Retinal pigment epithelial cell (primary cell): Measurements from ENCODE around the gene POU2F1.

Experiments used
- DNase-seq: peaks from one replicate; pipeline ENCODE4 v3.0.0-alpha.2; 2010; ENCODE audit warnings: low read depth
- H3K4me3 ChIP-seq: 2 replicates; pipeline ENCODE4 v1.5.1; 2011; ENCODE audit warnings: mild to moderate bottlenecking, low read length, control low read depth, moderate library complexity
- TF ChIP-seq, protein P1 (sequence below): conservative IDR thresholded peaks from 2 replicates; pipeline ENCODE4 v1.5.1; 2011; ENCODE audit warnings: low read depth, low read length, control low read depth, inconsistent platforms

POU2F1 gene

DNA sequence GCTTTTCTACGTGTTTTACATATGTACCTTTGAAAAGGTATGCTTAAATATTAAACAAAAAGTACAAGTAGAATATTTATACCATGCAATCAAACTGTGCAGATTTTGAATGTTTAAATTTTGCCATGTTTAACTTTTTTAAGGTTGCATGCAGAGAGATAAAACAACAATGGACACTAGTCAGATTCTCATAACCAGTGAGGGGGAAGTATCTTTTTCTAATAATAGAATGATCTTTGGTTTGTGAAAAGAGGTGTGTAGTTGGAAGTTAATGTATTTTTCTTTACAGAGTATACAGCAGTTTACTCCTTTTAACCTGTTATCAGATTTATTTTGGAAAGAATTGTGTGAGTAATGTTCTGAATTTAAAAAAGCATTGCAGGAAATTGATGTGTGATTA is 27.1 kb downstream of the POU2F1 start:
- no peak overlapping the region for H3K4me3 ChIP-seq
- DNase-seq, result no peak
- TF ChIP-seq, protein P1, sequence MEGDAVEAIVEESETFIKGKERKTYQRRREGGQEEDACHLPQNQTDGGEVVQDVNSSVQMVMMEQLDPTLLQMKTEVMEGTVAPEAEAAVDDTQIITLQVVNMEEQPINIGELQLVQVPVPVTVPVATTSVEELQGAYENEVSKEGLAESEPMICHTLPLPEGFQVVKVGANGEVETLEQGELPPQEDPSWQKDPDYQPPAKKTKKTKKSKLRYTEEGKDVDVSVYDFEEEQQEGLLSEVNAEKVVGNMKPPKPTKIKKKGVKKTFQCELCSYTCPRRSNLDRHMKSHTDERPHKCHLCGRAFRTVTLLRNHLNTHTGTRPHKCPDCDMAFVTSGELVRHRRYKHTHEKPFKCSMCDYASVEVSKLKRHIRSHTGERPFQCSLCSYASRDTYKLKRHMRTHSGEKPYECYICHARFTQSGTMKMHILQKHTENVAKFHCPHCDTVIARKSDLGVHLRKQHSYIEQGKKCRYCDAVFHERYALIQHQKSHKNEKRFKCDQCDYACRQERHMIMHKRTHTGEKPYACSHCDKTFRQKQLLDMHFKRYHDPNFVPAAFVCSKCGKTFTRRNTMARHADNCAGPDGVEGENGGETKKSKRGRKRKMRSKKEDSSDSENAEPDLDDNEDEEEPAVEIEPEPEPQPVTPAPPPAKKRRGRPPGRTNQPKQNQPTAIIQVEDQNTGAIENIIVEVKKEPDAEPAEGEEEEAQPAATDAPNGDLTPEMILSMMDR, result no peak

DNA sequence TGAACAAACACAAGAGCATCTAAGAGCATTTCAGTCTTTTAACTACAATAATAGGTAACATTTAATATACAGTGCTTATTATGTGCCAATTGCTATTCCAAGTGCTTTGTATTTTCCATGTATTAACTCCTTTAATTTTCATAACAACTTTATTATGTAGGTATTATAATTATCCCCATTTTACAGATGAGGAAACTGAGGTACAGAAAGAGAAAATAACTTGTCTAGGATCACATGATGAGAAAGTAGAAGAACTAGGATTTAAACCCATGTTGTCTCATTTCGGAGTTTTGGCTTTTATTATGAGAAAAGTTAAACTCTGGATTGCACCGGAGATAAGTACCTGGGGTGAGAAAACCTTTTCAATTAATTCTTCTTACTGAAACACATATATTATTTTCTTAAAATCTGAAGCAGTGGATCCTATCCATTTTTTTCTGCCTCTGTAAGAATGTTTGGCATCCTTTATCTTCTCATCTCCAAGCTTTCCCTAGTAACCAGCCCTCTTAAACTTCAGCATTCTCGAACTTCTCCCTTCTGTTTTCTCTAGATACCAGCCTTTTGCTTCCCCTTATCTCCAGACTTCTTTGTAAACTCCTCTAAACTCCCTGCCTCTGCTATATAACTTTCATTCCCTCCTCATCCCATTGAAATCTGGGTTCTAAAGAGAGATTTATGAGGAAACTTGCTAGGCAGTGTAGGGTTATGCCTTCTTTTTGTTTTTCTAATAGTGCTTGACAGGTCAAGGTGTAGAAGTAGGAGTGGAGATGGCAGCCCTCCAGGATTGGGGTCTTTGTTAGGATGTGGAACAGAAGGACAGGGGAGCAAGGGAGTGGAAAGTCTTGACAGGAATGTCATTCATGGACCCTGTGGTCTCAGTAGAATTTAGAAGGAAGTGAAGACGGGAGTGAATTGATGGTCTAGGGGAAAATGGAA is 28.3 kb downstream of the POU2F1 start:
- TF ChIP-seq, protein P1, result no peak
- no peak overlapping the region for H3K4me3 ChIP-seq
- no peak for DNase-seq

- H3K4me3 ChIP-seq, result no peak overlapping the region
- TF ChIP-seq, protein P1, result no peak
- no peak for DNase-seq
Measured at GRCh38 chr1:167249702-167250101, 29.0 kb downstream of the POU2F1 start.

DNA sequence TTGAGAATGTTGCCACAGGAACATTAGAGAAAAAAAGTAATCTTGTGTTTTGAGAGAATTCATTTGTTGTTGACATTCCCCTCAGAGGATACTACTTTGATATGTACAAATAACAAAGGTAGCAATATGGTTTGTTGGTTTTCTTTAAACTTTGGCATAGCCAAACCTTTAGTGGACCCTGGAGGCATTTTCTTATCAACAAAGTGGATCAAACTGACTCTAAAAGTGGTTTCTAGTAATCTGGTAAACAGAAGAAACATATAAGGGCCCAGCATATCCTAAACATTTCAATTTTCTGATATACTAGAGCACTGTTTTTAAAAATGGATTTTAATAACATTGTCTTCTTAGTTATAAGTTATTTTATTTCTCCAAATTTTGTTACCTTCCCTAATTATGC is 29.8 kb downstream of the POU2F1 start:
- no peak overlapping the region for H3K4me3 ChIP-seq
- TF ChIP-seq, protein P1, result no peak
- DNase-seq, result no peak

DNA sequence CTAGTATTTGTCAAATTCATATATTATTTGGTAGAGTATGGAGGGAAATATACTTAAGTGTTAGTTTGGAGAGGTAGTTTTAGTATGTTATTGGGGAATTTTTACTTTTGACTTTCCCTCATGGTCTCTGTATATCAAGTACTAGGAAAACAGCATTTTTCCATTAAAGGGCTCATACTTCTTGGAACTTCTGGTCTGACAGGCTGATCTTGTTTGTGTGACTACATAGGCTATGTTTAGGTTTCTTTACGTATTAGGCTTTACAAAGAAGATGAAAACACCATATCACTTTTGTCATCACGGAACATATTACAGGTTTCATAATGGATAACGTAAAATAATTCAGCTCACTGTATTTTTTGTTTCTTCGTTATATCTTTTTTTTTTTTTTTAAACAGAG is 30.8 kb downstream of the POU2F1 start:
- no peak overlapping the region for H3K4me3 ChIP-seq
- DNase-seq, result no peak
- TF ChIP-seq, protein P1, result no peak

GRCh38 chr1:167252986-167253385 is 32.3 kb downstream of the POU2F1 start:
- DNase-seq, result no peak
- no peak overlapping the region for H3K4me3 ChIP-seq
- TF ChIP-seq, protein P1, result no peak

DNA sequence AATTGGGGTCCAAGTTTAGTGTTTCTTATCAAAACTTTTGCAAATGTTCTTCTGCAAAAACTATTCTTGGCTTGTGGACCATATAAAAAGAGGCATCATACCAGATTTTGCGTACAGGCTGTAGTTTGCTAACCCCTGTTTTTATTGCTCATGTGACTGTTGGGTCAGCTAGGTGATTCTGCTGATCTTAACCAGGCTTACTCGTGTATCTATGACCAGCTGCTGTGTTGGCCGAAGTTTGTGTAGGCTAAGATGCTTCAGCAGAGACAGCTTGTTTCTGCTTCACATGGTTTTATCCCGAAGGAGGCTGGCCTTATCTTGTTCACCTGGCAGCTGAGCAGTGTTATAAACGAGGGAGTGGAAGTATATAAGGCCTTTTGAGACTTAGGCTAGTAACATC is 38.2 kb downstream of the POU2F1 start:
- no peak for DNase-seq
- no peak overlapping the region for H3K4me3 ChIP-seq
- TF ChIP-seq, protein P1, result no peak
